Measurements from ENCODE around the gene SLC25A23. TPM values are rescaled to one million over a fixed set of nuclear protein-coding genes. Genes with fewer than 3 reads are reported as not detected.

SLC25A23 gene
- total RNA-seq, 4 donors from 2014 or later = 33.2 to 45.6 (median 42.4) TPM

- no peaks in the 10 kb centered on the region for H3K36me3 ChIP-seq
- WGBS, 2 donors = 76 to 85% methylated on average over 14 of the region's 14 CpGs
- TF ChIP-seq, protein P1, sequence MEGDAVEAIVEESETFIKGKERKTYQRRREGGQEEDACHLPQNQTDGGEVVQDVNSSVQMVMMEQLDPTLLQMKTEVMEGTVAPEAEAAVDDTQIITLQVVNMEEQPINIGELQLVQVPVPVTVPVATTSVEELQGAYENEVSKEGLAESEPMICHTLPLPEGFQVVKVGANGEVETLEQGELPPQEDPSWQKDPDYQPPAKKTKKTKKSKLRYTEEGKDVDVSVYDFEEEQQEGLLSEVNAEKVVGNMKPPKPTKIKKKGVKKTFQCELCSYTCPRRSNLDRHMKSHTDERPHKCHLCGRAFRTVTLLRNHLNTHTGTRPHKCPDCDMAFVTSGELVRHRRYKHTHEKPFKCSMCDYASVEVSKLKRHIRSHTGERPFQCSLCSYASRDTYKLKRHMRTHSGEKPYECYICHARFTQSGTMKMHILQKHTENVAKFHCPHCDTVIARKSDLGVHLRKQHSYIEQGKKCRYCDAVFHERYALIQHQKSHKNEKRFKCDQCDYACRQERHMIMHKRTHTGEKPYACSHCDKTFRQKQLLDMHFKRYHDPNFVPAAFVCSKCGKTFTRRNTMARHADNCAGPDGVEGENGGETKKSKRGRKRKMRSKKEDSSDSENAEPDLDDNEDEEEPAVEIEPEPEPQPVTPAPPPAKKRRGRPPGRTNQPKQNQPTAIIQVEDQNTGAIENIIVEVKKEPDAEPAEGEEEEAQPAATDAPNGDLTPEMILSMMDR (IDR thresholded peaks at IDR 0.05) = no peak
- TF ChIP-seq EP300 (IDR thresholded peaks at IDR 0.05) (no peak), POLR2A (IDR thresholded peaks at IDR 0.05) (no peak)
- peaks cover 0 to 7% (median 0%) of the 10 kb centered on the region in 4 donors for H3K4me1 ChIP-seq
- DNase-seq (ENCODE audit: low spot score in 2 of 2) = no peak
- no peak overlapping the region for H3K4me3 ChIP-seq
- no peaks in the 10 kb centered on the region for H3K9me3 ChIP-seq
- no peak overlapping the region for H3K27ac ChIP-seq
- H3K27me3 ChIP-seq = peaks cover 0 to 17% of the 10 kb centered on the region in 2 donors
These were observed 11.5 kb upstream of the SLC25A23 start for GRCh38 chr19:6471076-6471475.

DNA sequence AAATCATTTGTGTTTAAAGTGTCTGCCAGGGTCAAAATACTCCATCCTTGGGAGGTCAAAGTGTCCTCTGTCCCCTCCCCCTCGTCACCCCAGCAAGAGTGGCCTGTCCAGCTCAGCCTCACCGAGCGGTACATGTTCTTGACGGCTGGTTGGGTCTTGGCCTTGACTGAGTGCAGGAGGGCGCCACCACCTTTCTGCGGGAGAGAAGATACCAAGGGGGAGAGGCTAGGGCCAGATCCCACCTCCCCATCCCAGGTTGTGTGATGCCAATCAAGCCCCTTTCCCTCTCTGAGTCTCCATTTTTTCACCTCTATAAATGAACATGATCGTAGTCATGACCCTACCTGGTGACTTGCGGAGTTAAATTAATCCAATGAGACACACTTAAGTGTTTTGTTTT is 10.6 kb upstream of the SLC25A23 start:
- WGBS, 2 donors = 64 to 68% methylated on average over 8 of the region's 8 CpGs

GRCh38 chr19:6467384-6467783 is 7.8 kb upstream of the SLC25A23 start:
- peaks cover 0 to 7% (median 2%) of the 10 kb centered on the region in 4 donors for H3K4me1 ChIP-seq

More for the DNA sequence above, 10.6 kb upstream of the SLC25A23 start:
- no peak for DNase-seq (ENCODE audit: low spot score in 2 of 2)
- TF ChIP-seq POLR2A (IDR thresholded peaks at IDR 0.05) = no peak
- TF ChIP-seq EP300 (IDR thresholded peaks at IDR 0.05) = no peak
- H3K36me3 ChIP-seq = no peaks in the 10 kb centered on the region
- peaks cover 0 to 10% of the 10 kb centered on the region in 2 donors for H3K27me3 ChIP-seq
- no peaks in the 10 kb centered on the region for H3K9me3 ChIP-seq
- H3K4me3 ChIP-seq = no peak overlapping the region
- no peaks in the 10 kb centered on the region for H3K4me1 ChIP-seq
- no peak overlapping the region for H3K27ac ChIP-seq

DNA sequence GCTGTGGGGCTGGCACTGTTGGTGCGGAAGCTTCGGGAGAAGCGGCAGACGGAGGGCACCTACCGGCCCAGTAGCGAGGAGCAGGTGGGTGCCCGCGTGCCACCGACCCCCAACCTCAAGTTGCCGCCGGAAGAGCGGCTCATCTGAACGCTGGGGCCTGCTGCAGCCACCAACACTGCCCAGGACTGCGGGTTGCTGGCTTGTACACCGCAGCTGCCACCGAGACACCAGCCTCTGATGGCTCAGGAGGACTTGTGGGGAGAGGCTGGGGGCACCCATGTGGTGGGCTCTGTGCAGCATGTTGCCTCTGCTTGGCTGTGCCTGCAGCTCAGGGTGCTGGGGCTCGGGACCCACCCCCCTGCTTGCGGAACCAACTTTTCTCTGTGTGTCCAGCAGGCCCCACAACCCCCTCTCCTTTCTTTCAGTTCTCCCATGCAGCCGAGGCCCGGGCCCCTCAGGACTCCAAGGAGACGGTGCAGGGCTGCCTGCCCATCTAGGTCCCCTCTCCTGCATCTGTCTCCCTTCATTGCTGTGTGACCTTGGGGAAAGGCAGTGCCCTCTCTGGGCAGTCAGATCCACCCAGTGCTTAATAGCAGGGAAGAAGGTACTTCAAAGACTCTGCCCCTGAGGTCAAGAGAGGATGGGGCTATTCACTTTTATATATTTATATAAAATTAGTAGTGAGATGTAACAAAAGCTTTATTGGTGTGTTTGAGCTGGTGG is 7.1 kb upstream of the SLC25A23 start:
- 61 to 77% methylated on average over 8 to 12 of the region's 21 CpGs for WGBS, 2 donors
- H3K4me1 ChIP-seq = peaks cover 0 to 7% (median 2%) of the 10 kb centered on the region in 4 donors

More at GRCh38 chr19:6467384-6467783, 7.8 kb upstream of the SLC25A23 start:
- Histone ChIP-seq H3K27me3 (peaks cover 0 to 26% of the 10 kb centered on the region in 2 donors), H3K9me3 (no peaks in the 10 kb centered on the region), H3K27ac (no peak overlapping the region), H3K4me3 (no peak overlapping the region), H3K36me3 (no peaks in the 10 kb centered on the region)
- DNase-seq (ENCODE audit: low spot score in 2 of 2) = no peak
- WGBS, 2 donors = 69 to 71% methylated on average over 7 to 8 of the region's 8 CpGs
- TF ChIP-seq, protein P1 (IDR thresholded peaks at IDR 0.05) = no peak
- TF ChIP-seq POLR2A (IDR thresholded peaks at IDR 0.05) (no peak), EP300 (IDR thresholded peaks at IDR 0.05) (no peak)

GRCh38 chr19:6465663-6466062 is 6.1 kb upstream of the SLC25A23 start:
- Histone ChIP-seq H3K9me3 (no peaks in the 10 kb centered on the region), H3K4me3 (no peak overlapping the region), H3K27ac (no peak overlapping the region), H3K27me3 (peaks cover 0 to 26% of the 10 kb centered on the region in 2 donors), H3K36me3 (no peaks in the 10 kb centered on the region), H3K4me1 (peaks cover 0 to 10% (median 3%) of the 10 kb centered on the region in 4 donors)
- WGBS, 2 donors = 84 to 89% methylated on average over 8 of the region's 8 CpGs
- TF ChIP-seq, protein P1 (IDR thresholded peaks at IDR 0.05) = no peak
- no peak for TF ChIP-seq EP300 (IDR thresholded peaks at IDR 0.05)
- no peak for TF ChIP-seq POLR2A (IDR thresholded peaks at IDR 0.05)
- DNase-seq (ENCODE audit: low spot score in 2 of 2) = no peak

More for the DNA sequence above, 7.1 kb upstream of the SLC25A23 start:
- H3K4me3 ChIP-seq = no peak overlapping the region
- no peak overlapping the region for H3K27ac ChIP-seq
- no peak for DNase-seq (ENCODE audit: low spot score in 2 of 2)
- H3K27me3 ChIP-seq = peaks cover 0 to 26% of the 10 kb centered on the region in 2 donors
- no peak for TF ChIP-seq EP300 (IDR thresholded peaks at IDR 0.05)
- TF ChIP-seq, protein P1 (IDR thresholded peaks at IDR 0.05) = no peak
- TF ChIP-seq POLR2A (IDR thresholded peaks at IDR 0.05) = no peak
- no peaks in the 10 kb centered on the region for H3K36me3 ChIP-seq
- H3K9me3 ChIP-seq = no peaks in the 10 kb centered on the region
